Measurements from ENCODE around the gene CSGALNACT2. TPM values are rescaled to one million over a fixed set of nuclear protein-coding genes. Genes with fewer than 3 reads are reported as not detected.
A peak's percentile ranks its signal among the peaks of the same experiment; 100 is the strongest.

CSGALNACT2 gene
- total RNA-seq, 2 donors from 2014 or later: 35.9 to 45.1 TPM

- no peak overlapping the region for H3K4me3 ChIP-seq
- TF ChIP-seq CTCF (IDR thresholded peaks at IDR 0.05): no peak
Measured at GRCh38 chr10:43203448-43204041, 65.3 kb downstream of the CSGALNACT2 start.

DNA sequence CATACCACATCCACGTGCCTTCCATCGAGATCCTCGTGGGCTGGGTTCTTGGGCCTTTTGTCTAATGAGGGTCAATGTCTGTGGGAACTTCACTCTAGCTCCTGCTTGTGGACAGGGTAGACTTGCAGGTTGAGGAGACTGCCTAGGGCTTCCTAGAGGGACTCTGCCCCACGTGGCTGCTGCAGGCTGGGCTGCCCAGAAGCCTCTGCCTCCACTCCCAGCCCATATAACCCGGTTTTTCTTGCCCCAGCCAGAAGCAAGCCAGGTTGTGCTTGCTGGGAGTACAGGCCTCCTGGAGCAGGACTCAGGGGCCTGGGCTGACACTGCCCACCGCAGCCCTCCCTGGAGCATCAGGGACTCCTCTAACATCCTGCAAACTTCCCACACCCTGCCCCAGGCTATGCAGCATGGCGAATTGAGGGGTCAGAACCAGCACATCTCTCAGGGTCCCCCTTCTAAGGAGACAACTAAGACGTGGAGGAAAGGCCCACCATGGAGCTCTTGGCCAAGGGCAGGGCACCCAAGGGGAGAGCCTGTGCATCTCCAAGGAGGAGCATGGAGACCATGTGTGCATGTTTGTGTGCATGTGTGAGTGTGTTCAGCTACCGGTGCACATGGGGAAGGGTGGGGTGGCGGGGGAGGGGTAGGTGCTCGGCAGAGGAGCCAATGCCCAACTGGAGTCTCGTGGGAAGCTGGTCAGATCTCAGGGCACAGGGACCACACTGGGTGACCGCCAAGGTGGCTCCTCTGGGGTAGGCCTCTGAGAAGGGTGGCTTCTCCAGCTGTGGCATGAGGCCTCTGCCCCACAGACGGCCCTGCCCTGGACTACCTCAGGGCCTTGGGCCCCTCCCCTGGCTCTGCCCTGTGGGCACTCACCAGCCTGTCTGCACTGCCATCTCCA lies 66.0 kb downstream of the CSGALNACT2 start:
- no peak for TF ChIP-seq CTCF (IDR thresholded peaks at IDR 0.05)
- Histone ChIP-seq H3K9me3 (no peaks in the 10 kb centered on the region), H3K36me3 (no peaks in the 10 kb centered on the region), H3K4me1 (ENCODE audit: control insufficient read depth in 1 of 2, low read depth in 2 of 2) (peaks cover 0 to 9% of the 10 kb centered on the region in 2 donors), H3K4me3 (no peak overlapping the region), H3K27me3 (replicated peaks; ENCODE audit: insufficient read depth) (no peaks in the 10 kb centered on the region), H3K27ac (no peak overlapping the region)
- ATAC-seq (ENCODE audit: insufficient number of reproducible peaks, low FRiP score, low read depth) (no peak), DNase-seq (ENCODE audit: low spot score) (no peak)

More at GRCh38 chr10:43203448-43204041, 65.3 kb downstream of the CSGALNACT2 start:
- Histone ChIP-seq H3K4me1 (ENCODE audit: control insufficient read depth in 1 of 2, low read depth in 2 of 2) (peaks cover 0 to 9% of the 10 kb centered on the region in 2 donors), H3K36me3 (no peaks in the 10 kb centered on the region), H3K9me3 (no peaks in the 10 kb centered on the region), H3K27ac (no peak overlapping the region), H3K27me3 (replicated peaks; ENCODE audit: insufficient read depth) (no peaks in the 10 kb centered on the region)
- ATAC-seq (ENCODE audit: insufficient number of reproducible peaks, low FRiP score, low read depth) (no peak), DNase-seq (ENCODE audit: low spot score) (no peak)

GRCh38 chr10:43204943-43205671 lies 66.9 kb downstream of the CSGALNACT2 start:
- ATAC-seq (ENCODE audit: insufficient number of reproducible peaks, low FRiP score, low read depth) (no peak), DNase-seq (ENCODE audit: low spot score) (no peak)
- H3K4me3 ChIP-seq: no peak overlapping the region

DNA sequence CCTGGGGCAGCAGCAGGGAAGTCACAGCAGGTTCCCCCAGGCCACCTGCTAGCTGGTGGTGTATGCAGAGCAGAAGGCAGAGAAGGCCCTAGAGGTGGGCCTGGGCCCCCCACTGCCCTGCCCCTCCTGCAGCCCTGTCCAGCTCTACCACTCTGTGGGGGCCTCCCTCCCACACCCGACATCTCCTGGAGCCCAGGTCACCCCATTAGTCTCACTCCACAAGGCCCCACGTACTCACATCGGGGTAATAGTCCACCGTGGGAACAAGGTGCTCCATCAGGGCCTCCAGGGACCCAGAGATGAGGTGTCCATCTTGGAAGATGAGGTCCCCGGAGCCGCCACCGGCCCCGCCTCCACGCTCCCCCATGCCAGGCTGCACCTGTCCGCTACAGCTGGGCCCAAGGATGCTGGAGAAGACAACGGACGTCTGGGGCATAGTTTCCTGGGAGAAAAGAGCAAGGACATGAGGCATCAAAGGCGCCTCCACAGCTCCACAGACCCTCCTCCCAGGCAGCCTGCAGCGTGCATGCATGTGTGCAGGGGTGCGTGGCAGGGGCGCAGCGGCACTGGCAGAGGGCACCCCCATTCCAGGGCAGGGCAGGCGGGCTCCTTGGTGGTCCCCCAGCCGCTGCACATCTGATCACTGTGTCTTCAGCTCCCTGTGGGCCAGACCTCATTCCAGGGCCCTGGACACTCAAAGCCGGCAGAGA lies 67.6 kb downstream of the CSGALNACT2 start:
- Histone ChIP-seq H3K4me1 (ENCODE audit: control insufficient read depth in 1 of 2, low read depth in 2 of 2) (peaks cover 0 to 9% of the 10 kb centered on the region in 2 donors), H3K36me3 (no peaks in the 10 kb centered on the region), H3K9me3 (no peaks in the 10 kb centered on the region), H3K27me3 (replicated peaks; ENCODE audit: insufficient read depth) (no peaks in the 10 kb centered on the region), H3K4me3 (no peak overlapping the region), H3K27ac (no peak overlapping the region)
- DNase-seq (ENCODE audit: low spot score) (no peak), ATAC-seq (ENCODE audit: insufficient number of reproducible peaks, low FRiP score, low read depth) (no peak)
- no peak for TF ChIP-seq CTCF (IDR thresholded peaks at IDR 0.05)

More at GRCh38 chr10:43204943-43205671, 66.9 kb downstream of the CSGALNACT2 start:
- Histone ChIP-seq H3K36me3 (no peaks in the 10 kb centered on the region), H3K9me3 (no peaks in the 10 kb centered on the region), H3K4me1 (ENCODE audit: control insufficient read depth in 1 of 2, low read depth in 2 of 2) (peaks cover 0 to 9% of the 10 kb centered on the region in 2 donors), H3K27me3 (replicated peaks; ENCODE audit: insufficient read depth) (no peaks in the 10 kb centered on the region), H3K27ac (no peak overlapping the region)
- peak; percentile 26 for TF ChIP-seq CTCF (IDR thresholded peaks at IDR 0.05)
